Measurements from ENCODE around the gene AMT.
"Not testable (repeated sequence)": the region's sequence is repeated elsewhere in the genome, so short reads cannot be mapped to it uniquely, and the experiment has no call there.

Gene AMT

DNA sequence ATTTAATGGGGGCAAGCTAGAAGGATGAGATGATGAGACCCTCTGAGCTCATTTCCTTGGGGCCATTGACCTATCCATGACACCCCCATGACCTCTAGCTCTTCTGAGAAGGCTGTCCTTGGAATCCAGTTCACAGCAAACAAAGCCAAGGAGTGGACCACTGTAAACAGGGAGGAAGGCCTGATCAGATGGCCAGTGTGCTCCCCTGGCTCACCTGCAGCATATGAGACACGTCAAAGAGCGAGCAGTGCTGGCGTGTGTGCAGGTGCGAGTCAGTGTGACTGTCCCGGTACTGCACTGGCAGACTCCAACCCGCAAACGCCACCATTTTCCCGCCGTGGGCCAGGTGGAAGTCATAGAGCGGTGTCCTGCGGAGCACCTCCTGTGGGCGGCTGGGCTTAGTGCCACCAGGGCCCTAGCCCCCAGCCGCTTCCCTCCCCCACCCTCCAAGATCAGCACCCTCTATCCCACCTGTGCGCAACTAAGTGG lies 339 bp downstream of the AMT start:
- no peak for DNase-seq (ENCODE audit: low spot score)

DNA sequence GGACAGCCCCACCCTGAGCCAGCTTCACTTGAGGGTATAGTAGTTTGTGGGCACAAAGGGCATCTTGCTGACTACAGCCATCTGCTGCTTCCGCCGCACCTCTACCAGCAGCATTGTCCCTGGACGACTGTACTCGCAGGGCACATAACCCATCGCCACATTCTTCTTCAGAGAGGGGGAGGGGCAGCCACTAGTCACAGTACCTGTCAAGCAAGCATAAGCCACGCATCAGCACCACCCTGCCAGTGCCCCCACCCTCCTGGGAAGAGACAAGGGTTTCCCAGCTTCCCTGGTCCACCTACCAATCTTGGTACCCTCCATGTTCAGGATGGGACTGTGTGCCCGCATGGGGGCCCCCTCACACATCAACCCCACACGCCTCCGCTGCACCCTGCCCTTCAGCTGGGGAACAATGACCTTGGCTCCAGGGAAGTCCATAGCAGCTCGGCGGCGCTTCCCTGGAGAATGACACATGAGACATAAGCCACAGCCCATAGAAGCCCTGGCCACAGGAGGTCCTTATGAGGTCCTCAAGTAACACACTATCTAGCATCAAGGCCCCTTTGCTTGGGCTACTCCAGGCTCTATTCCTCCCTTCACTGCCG lies 4.7 kb downstream of the AMT start:
- no peak for DNase-seq (ENCODE audit: low spot score)

DNA sequence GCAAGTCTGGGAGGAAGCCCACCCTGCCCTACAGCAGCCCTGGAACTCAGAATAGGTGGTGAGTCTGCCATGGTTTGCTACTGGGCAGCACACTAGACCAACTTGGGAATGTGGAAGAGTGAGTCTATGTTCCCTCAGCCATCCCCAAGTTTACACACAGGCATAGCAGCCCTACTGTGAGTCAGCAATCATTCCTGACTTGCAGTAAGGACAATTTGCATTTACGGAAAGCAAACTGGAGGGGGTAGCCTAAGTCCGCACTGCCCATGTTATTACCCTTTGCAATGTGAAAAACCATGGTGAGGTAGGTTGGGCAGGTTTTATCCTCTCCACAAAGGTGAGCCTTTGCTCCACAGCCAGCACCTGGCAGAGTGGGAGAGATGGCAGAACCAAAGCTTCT lies 5.4 kb downstream of the AMT start:
- DNase-seq (ENCODE audit: low spot score): no peak

DNA sequence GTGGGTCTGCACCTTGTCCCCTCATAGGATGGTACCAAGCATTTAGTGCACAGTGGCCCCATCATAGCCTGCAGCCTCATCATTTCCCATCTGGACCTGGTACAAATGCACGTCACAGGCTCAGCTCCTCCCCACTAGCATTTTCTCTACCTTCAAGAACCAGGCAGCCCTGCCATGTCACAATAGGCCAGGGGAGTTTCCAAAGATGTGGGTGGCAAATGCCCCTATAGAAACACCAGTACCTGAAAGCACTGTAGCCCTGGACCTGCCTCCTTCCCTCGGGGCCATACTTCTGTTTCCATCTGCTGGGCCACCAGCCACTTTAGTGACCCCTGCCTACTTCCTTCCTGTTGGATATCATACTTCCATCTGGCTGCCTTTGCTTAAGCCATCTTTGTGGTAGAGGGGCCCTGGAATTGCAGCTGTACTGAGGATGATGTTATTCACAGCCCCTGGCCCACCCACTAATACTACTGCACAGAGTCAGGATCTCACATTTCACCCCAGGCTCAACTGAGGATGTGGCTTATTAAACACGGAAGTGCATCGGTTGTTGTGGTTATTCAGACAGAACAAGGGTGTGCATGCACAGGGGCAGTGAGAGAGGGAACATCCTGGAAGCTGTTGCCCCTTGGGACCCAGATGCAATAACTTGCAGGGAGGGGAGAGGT lies 6.2 kb downstream of the AMT start:
- DNase-seq (ENCODE audit: low spot score): no peak

DNA sequence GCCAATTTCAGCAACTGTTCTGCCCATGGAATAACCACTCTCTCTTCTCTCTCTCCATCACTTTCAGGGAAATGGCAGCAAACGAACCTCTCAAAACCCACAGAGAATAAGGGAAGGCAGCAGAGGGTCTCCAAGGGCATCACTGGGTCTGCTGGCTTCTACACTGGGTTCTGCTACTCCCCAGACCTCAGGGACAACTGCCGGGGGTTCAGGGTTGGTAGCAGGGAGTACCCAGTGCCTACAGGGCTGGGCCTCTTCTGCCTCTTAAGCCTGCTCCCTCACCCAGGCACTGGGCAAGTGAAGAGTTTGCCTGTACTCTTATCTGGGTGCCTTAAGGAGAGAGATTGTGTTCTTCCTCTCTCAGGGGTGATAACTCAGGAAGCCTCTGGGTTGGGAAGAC lies 7.5 kb downstream of the AMT start:
- DNase-seq (ENCODE audit: low spot score): no peak

DNA sequence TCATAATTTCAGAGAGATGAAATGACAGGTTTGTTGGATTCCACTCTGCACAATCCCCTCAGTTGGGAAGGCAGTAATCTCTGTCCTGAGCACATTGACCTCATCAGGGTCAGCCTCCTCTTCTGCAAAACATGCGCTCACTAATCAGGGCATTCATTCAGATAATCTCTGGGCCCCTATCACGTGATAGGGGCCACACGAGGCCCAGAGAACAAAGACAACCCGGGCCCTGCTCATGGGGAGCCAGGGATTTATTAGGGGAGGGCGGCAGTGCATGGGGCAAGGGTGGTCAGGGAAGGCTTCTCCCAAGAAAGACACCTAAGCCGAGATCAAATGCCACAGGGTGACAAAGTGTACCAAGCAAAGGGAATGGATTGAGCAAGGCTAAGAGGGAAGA lies 8.9 kb downstream of the AMT start:
- no peak for DNase-seq (ENCODE audit: low spot score)

DNA sequence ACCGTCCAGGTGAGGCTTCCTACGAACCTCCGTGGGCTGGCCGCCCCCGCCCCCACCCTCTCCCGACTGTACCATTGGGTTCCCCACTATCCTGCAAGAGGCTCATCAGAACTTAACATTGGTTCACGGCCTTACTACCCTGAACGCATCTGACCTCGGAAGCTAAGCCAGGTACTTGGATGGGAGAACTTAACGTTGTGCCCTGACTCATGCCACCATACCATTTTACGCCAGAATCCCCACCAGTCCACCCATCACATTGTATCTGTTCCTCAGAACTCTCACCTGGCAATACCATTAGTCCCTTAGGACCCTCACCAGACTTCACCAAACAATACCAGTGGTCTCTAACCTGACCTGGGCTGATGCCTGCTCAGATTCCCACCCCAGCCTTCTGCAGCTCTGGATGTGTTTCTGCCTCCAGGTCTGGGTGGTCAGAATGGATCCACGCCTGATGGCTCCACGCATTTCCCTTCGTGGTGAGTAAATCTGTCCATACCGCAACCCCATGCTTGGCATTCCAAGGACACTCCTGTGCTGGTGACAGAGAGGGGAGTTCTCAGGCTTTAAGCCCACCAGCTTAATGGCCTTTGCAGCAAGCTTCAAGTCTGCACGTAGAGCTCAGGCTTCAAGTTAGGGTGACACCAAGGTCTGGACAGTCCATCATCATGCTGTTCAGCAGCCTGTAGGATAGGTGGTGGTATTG lies 9.5 kb downstream of the AMT start:
- no peak for DNase-seq (ENCODE audit: low spot score)

DNA sequence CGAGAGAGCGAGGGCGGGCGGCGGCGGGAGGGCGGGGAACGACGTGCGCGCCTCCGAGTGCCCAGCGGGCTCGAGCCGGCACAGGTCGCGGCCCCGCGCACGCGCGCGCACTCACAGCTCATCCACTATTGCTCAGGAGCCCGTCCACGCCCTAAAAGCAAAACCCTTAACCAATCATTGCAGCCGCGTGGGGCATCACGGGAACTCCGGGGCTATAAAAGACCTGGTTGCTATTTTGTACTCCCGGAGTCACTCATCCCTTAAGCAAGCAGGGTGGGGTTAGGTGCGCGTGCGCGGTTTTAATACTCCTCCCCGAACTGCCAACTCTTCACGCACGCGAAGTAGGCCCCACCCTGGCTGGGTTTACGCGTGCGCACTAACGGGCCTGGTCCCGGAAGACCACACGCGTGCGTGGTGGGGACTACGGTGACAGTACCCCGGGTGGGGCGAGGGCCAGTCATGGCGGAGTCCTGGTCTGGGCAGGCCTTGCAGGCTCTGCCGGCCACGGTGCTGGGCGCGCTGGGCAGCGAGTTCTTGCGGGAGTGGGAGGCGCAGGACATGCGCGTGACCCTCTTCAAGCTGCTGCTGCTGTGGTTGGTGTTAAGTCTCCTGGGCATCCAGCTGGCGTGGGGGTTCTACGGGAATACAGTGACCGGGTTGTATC lies 10.2 kb downstream of the AMT start, which contains the start of the genes RHOA and TCTA:
RHOA (minus strand) TSS at position 9 of the 664 bp plus-strand sequence. CDS start 36,387 bp downstream, outside the sequence.
TCTA (plus strand) TSS at position 456 of the 664 bp plus-strand sequence; CDS start at position 460, 4 bp downstream.
- DNase-seq (ENCODE audit: low spot score): peak; percentile 96

DNA sequence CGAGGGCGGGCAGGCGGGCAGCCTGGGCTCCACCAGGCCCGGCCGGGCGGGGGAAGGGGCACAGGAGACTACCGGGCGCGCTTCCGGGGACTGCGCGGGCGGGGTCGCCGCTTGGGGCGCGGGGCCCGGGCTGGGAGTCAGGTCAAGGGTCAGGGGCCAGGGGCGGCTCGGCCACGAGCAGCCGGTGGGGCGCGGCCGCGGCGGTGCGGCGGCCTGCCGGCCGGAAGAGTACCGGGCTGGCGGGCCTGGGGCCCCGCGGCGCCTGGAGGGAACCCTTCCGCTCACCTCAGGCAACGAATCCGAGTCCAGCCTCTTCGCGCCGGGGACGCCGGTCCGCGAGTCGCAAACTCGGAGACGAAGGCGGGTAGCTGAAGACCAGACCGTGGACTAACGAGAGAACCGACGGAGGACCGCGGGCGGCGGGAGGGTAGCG lies 10.7 kb downstream of the AMT start:
- no peak for DNase-seq (ENCODE audit: low spot score)

DNA sequence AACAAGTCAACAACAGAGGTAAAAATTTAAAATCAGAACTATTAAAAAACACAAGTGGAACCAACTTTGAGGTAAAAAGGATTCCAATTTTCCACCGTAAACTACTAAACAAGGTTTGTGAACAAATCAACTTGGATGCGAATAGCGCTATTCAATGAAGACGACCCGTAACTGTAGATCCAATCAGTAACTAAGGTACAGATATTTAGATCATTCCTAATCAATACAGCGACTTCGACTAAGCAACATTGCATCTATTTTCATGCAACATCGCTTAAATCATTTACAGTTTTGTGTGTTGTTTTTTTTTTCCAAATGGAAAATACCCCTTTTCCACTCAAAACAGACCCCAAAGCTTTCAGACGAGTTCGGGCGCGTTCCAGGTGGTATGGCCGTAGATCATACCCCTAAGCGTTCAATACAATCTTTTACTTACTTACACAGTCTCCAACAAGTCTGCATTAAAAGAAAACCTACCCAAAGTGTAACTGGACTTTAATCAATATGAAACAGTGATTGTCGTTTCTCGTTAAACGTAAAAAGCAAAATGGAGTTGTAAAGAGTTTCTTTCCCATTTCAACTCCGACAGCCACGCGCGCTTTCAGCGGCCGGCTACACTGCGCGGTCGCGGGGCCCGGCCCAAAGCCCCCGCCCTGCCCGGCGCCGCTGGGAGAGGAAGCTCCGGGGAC lies 11.3 kb downstream of the AMT start:
- DNase-seq (ENCODE audit: low spot score): no peak

DNA sequence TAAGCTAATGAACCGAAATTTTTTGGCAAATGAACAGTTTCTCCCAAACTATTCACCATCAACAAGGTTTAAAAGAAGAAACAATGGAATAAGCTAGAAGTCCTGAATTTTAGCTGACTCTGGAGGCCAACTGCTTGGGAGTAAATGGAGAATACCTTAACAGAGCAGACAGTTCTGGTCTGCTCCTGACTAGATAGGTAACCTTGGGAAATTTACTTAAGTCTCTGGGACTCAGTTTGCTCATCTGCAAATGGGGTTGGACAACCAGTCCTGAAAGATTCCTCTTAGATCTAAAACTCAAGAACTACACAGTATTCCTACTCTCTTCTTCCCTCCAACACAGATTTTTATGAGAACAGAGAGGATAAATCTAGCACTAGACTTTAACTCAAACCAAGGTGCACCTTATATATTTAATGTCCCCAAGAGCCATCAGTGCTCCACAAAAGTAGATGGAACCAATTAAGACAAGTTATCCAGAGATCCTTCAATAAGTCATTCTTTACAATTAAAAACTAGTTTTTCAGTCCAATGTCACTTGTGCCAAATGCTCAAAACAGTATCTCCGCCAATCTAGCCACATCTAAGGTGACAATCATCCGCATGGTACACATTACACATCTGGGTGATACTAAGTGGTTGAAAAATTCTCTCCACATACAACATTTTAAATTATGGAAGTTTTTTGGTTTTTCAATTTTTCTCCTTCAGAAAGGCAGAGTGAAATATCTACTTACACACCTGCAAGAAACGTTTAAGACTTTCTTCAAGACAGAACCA lies 12.0 kb downstream of the AMT start:
- no peak for DNase-seq (ENCODE audit: low spot score)

DNA sequence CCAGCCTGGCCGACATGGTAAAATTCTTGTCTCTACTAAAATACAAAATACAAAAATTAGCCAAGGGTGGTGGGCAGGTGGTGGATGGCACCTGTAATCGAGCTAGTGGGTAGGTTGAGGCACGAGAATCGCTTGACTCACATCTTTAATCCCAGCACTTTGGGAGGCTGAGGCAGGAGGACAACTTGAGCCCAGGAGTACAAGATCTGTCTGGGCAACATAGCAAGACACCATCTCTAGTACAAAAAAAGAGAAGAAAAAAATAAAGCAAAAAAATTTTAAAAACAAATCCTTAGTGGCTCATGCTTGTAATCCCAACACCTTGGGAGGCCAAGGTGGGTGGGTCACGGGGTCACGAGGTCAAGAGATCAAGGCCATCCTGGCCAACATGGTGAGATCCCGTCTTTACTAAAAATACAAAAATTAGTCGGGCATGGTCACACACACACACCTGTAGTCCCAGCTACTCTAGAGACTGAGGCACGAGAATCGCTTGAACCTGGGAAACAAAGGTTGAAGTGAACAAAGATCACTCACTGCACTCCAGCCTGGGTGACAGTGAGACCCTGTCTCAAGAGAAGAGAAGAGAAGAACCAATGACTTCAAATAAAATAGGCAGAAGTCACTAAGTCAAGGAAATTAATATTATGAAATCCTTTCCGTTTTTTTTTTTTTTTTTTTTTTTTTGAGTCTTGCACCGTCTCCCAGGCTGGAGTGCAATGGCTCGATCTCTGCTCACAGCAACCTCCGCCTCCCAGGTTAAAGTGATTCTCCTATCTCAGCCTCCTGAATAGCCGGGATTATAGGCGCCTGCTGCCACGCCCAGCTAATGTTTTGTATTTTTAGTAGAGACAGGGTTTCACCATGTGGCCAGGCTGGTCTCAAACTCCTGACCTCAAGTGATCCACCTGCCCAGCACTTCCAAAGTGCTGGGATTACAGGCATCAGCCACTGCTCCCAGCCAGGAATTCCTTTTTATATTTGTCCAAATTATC lies 15.4 kb downstream of the AMT start:
- DNase-seq (ENCODE audit: low spot score): no peak

DNA sequence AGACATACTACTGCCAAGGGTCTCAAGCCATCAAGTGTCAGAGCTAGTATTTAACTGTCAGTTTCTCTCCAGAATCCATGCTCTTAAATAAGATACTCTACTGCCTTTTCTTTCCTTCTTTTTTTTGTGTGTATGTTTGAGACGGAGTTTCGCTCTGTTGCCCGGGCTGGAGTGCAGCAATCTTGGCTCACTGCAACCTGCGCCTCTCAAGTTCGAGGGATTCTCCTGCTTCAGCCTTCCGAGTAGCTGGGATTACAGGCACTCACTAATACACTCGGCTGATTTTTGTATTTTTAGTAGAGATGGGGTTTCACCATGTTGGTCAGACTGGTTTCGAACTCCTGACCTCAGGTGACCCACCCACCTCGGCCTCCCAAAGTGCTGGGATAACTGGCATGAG lies 16.7 kb downstream of the AMT start:
- DNase-seq (ENCODE audit: low spot score): not testable (repeated sequence)

DNA sequence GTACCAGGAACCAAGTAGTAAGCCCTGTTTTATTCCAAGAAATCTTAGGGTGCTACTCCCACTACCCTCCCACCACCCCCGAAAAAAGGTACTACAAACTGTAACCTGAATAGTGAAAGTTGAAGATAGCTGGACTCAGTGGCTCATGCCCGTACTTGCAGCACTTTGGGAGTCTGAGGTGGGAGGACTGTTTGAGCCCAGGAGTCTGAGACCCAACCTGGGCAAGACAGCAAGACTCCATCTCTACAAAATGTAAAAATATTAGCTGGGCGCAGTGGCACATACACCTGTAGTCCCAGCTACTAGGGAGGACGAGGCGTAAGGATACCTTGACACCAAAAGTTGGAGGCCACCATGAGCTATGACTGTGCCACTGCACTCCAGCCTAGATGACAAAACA lies 18.4 kb downstream of the AMT start:
- no peak for DNase-seq (ENCODE audit: low spot score)

DNA sequence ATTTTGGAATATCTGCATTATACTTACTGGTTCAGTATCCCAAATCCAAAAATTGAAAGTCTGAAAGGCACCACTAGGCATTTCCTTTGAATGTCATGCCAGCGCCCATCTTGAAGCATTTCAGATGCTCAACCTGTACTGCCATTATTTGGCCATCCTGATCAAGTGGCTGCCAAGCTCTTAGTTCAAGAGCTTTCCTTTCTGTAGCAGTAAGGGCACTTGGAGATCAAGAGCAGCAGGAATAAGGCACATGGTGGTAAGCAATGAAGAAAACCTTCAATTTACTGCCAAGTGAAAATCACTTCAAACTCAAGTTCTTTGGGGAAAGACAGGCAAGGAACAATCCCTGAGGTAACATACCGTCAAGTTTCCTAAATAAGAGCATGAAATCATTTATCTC lies 20.5 kb downstream of the AMT start:
- no peak for DNase-seq (ENCODE audit: low spot score)

DNA sequence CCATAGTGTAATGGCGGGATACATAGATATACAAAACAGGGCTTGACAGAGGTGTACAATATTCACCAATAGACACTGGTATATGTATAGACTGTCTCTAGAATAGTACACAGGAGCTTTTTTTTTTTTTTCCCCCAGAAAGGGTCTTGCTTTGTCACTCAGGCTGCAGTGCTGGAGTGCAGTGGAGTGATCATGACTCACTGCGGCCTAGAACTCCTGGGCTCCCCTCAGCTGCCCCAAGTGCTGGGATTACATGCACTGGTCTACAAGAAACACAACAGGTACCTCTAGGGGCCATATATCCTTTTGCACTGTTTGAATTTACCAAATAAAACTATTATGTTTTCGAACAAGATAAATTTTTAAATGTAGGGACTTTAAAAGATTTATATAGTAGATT lies 22.8 kb downstream of the AMT start:
- no peak for DNase-seq (ENCODE audit: low spot score)

DNA sequence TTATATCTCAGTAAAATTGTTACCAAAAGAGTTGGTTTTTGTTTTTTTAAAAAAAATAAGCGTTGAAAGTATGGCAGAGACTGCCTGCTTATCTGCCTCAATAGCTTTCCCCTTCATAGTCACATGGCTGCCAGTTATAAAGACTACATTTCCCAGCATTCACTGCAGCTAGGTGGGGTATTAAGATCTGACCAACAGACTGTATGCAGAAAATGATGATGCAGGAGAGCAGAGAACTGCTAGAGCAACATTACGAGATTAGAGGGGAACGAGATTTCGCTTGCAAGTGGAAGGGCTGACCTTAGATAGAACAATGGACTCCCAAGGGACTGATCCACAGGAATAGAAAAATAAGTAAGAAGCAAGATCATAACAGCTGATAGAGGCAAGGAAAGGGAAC lies 24.8 kb downstream of the AMT start:
- no peak for DNase-seq (ENCODE audit: low spot score)

DNA sequence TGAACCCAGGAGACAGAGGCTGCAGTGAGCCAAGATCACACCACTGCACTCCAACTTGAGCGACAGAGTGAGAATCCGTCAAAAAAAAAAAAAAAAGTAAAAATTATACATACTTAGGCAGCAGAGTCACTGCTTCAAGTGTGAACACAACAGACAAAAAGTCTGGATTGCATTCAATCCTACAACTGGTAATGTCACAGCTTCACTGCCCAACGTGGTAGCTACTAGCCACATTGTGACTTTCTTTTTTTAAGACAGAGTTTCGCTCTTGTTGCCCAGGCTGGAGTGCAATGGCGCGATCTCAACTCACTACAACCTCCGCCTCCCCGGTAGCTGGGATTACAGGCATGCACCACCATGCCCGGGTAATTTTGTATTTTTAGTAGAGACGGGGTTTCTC lies 31.0 kb downstream of the AMT start:
- DNase-seq (ENCODE audit: low spot score): not testable (repeated sequence)

DNA sequence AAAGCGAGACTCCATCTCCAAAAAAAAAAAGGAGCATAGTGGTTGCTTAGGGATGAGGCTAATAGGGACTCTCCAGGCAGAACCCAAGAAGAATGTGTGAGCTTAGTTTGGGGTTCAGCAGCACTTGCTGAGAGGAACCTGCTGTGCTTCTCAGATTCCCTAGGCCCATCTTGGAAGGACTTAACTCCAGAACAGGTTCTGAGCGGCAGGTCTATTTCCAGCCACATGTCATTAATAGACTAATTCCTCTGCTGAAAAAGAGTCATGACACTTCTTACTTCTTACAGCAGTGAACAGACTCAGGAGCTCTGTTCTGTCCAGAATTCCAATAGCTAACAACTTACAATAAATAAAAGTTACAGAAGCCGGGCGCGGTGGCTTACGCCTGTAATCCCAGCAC lies 33.0 kb downstream of the AMT start:
- no peak for DNase-seq (ENCODE audit: low spot score)

DNA sequence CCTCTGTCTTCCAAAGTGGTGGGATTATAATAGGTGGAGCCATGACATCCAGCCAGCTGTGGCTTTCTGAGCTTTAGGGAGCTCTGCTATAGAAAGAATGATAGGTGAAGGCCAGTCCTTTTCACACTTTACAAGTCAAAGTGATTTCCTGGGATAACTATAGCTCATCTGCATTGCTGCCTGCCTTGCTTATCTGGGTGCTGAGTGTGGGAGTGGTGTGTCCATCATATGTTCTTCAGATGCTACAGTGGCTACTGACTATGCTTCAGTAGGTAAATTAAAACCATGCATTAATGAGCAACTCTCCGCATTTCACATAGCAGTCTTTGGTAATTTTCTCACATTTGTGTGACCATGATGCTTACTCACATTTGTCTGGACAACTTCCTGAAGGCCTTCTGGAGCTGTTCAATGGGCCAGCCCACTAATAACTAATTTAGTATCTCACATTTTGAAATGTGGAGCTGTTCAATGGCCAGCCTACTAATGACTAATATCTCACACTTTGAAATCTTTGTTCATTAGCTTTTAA lies 33.9 kb downstream of the AMT start:
- DNase-seq (ENCODE audit: low spot score): no peak
